Astrocyte of the cerebellum (primary cell): Measurements from ENCODE around the gene LRRFIP1.
"Not testable (repeated sequence)": the region's sequence is repeated elsewhere in the genome, so short reads cannot be mapped to it uniquely, and the experiment has no call there.

Source experiments
- DNase-seq: peaks from one replicate; pipeline ENCODE4 v3.0.0-alpha.2; 2011; ENCODE audit warnings: low read depth
- H3K4me3 ChIP-seq: 2 replicates; pipeline ENCODE4 v1.5.1; 2011; ENCODE audit warnings: mild to moderate bottlenecking, low read depth, low read length, moderate library complexity
- CTCF ChIP-seq: IDR thresholded peaks from 2 replicates; pipeline ENCODE4 v1.5.1; 2012; ENCODE audit warnings: low read length, low read depth, moderate library complexity, mild to moderate bottlenecking; ENCODE audit errors: missing control alignments
- in situ Hi-C: cut with HindIII; loops from 2 replicates; pipeline ENCODE4 v1.10.0; 2017; ENCODE audit warnings: low sequenced_read_pairs

Gene LRRFIP1

GRCh38 chr2:237604391-237604790 lies 23.0 kb upstream of the LRRFIP1 start:
- no peak overlapping the region for H3K4me3 ChIP-seq
- no peak for DNase-seq
- in situ Hi-C loops: loop anchor here (5.0 kb wide), 1 partner anchor 78 kb away; no protein-coding TSS in a partner anchor
- TF ChIP-seq CTCF: no peak

- no peak overlapping the region for H3K4me3 ChIP-seq
- peak; percentile 31 for TF ChIP-seq CTCF
- DNase-seq: no peak
- in situ Hi-C loops: loop anchor here (5.0 kb wide), 1 partner anchor 77 kb away; no protein-coding TSS in a partner anchor
These were observed 22.4 kb upstream of the LRRFIP1 start for GRCh38 chr2:237604960-237605359.

DNA sequence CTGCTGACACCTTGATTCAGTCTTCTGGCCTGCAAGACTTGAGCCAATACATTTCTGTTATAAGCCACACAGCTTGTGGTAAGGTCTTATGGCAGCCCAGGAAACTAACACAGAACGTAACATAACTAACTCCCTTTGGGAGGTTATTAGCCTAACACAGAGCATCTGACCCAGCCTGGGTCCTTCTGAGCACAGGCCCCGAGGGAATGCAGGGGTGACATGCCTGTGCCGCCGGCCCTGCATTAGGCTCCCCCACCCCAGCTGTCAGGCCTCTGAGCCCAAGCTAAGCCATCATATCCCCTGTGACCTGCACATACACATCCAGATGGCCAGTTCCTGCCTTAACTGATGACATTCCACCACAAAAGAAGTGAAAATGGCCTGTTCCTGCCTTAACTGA lies 20.9 kb upstream of the LRRFIP1 start:
- DNase-seq, in situ Hi-C loops, H3K4me3 ChIP-seq: not testable (repeated sequence)

- DNase-seq: no peak
- no peak for TF ChIP-seq CTCF
- in situ Hi-C loops: no loop called here
- no peak overlapping the region for H3K4me3 ChIP-seq
These were observed 14.6 kb upstream of the LRRFIP1 start for GRCh38 chr2:237612527-237613357.

DNA sequence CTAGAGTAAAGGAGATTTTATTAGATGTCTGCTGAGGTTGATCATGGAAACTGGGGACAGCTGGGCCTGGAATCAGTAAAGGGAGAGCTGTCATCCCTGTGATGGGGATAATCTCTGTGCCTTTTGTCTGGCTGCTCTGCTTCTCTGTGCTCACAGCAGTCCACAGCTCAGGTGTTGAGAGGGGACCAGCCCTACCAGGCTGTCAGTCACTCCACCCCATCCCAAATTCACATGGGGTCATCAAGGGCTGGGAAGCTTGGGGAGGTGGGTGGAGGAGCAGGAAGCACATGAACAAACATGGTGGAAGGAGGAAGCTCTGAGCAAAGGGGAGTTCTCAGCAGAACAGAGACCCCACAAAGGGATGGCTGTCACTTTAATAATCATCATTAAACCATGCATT lies 13.7 kb upstream of the LRRFIP1 start:
- TF ChIP-seq CTCF: no peak
- no peak for DNase-seq
- no peak overlapping the region for H3K4me3 ChIP-seq
- in situ Hi-C loops: no loop called here

DNA sequence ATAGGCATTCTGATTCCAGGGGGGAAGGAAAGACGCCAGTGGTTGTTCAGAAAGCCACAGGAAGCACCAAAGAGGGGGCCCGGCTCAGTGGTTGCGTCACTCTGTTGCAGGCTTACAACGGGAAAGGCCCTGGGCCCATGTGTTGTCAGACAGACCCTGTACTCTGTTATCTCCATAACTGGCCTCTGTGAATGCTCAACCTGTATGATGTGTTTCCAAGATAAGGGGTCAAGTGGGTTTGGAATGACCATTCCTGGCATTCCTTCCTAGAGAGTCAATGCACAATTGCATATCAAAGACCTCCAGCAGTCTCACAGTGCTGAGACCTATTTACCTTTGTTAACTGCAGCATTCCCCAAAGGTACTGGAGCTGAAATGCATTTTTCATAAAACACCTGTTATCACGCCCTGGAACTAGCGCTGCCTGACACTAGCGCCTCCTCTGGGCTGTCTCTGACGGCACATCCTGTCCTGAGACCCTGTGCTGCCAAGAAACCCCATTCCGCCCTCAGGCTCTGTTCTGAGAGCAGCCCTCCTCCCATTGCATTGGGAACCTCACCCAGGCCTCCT lies 13.2 kb upstream of the LRRFIP1 start:
- peak; percentile 18 for DNase-seq
- no peak overlapping the region for H3K4me3 ChIP-seq
- in situ Hi-C loops: no loop called here
- peak; percentile 17 for TF ChIP-seq CTCF

DNA sequence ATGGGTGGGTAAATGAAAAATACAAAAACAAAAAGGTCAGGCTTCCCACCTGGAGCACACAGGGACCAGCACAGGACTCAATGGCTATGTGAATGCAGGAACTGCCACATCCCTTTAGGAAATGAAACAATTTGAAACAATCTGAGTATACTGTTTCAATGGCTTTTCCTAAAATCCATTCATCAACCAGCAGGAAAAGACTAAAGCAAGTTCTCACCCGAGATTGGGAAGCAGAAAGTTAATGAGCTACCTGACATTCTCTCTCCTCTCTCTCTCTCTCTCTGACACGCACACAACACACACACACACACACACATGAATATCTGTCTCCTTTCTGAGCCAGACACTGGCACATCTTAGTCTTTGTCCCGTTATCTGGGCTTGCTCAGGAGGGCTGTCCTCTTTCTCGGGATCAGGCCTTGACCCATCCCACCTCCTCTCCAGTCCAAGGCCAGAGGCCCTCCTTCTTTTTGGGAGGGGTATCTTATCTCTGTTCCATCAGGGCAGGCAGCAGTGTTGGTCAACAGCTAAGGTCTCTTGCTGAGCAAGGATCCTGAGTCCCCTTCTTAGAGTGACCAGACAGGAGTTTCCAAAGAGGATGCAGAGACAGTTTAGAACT lies 11.6 kb upstream of the LRRFIP1 start:
- in situ Hi-C loops: no loop called here
- H3K4me3 ChIP-seq: no peak overlapping the region
- no peak for TF ChIP-seq CTCF
- no peak for DNase-seq
